K562 (cell line): Measurements from ENCODE around the gene UBE2S. TPM values are rescaled to one million over a fixed set of nuclear protein-coding genes. Genes with fewer than 3 reads are reported as not detected.

Source experiments
- ATF6 ChIP-seq: sonication (generic); formaldehyde crosslinking; IDR thresholded peaks from 2 replicates; pipeline ENCODE4 v1.4.0; 2020; ENCODE audit warnings: mild to moderate bottlenecking, missing genetic modification reagents
- EWSR1 ChIP-seq: fragments of 450-650 bp; IDR thresholded peaks from 2 replicates; pipeline ENCODE4 v1.6.1; 2018; ENCODE audit warnings: borderline replicate concordance, mild to moderate bottlenecking, low read depth, moderate library complexity; ENCODE audit not compliant: partially characterized antibody
- FOXJ2 ChIP-seq: fragments of 200-800 bp; sonication (Bioruptor generic); IDR thresholded peaks from 2 replicates; pipeline ENCODE4 v1.6.1; 2016; ENCODE audit warnings: missing genetic modification characterization, missing compliant biosample characterization
- GTF2A2 ChIP-seq: IDR thresholded peaks from 2 replicates; pipeline ENCODE4 v1.6.1; 2016; ENCODE audit warnings: mild to moderate bottlenecking, missing genetic modification characterization, missing compliant biosample characterization
- HEY1 ChIP-seq: fragments of 250-450 bp; sonication (Bioruptor Pico); IDR thresholded peaks from 2 replicates; pipeline ENCODE4 v1.5.0; 2020; ENCODE audit warnings: mild to moderate bottlenecking, moderate library complexity, borderline replicate concordance
- KLF16 ChIP-seq: IDR thresholded peaks from 2 replicates; pipeline ENCODE4 v1.6.1; 2016; ENCODE audit warnings: antibody characterized with exemption
- NFE2 ChIP-seq: IDR thresholded peaks from 2 replicates; pipeline ENCODE4 v1.6.1; 2014; ENCODE audit warnings: antibody characterized with exemption, low read depth
- PRPF4 ChIP-seq: fragments of 200-400 bp; formaldehyde crosslinking; IDR thresholded peaks from one replicate; pipeline ENCODE4 v1.6.1; 2017; ENCODE audit warnings: low read length, low read depth, mild to moderate bottlenecking; ENCODE audit not compliant: insufficient read depth, poor library complexity, severe bottlenecking
- RBBP5 ChIP-seq: fragments of 200-600 bp; sonication (generic); IDR thresholded peaks from 2 replicates; pipeline ENCODE4 v1.6.1; 2012; ENCODE audit warnings: borderline replicate concordance, mild to moderate bottlenecking, low read length, control low read depth, inconsistent platforms; ENCODE audit not compliant: insufficient read depth, poor library complexity, severe bottlenecking
- RBM14 ChIP-seq: fragments of 200-400 bp; formaldehyde crosslinking; IDR thresholded peaks from 2 replicates; pipeline ENCODE4 v1.6.1; 2018; ENCODE audit warnings: low read depth, mild to moderate bottlenecking, low read length, moderate library complexity, borderline replicate concordance; ENCODE audit not compliant: insufficient read depth
- SMARCA5 ChIP-seq: fragments of 450-650 bp; IDR thresholded peaks from 2 replicates; pipeline ENCODE4 v1.6.1; 2016
- ZBTB11 ChIP-seq, 3 experiments: fragments of 200-800 bp in 1 of 3; fragments of 250-450 bp in 1 of 3; fragments of 450-650 bp in 1 of 3; sonication (Bioruptor Pico) in 1 of 3; sonication (Bioruptor generic) in 1 of 3; formaldehyde crosslinking in 1 of 3; IDR thresholded peaks; 2 replicates each; pipeline versions ENCODE4 v1.6.1 to v1.8.0; 2016 to 2022; ENCODE audit warnings: mild to moderate bottlenecking in 2 of 3, missing genetic modification characterization in 2 of 3, missing compliant biosample characterization in 1 of 3, moderate library complexity in 1 of 3
- ZBTB7A ChIP-seq: IDR thresholded peaks from 2 replicates; pipeline ENCODE4 v1.6.1; 2011; ENCODE audit warnings: low read depth, mild to moderate bottlenecking, low read length, moderate library complexity, borderline replicate concordance; ENCODE audit not compliant: control insufficient read depth
- ZNF79 ChIP-seq: fragments of 250-450 bp; sonication (Bioruptor Pico); IDR thresholded peaks from 2 replicates; pipeline ENCODE4 v1.4.0; 2020; ENCODE audit warnings: low read depth, mild to moderate bottlenecking, moderate library complexity
- polyA plus RNA-seq, 8 experiments: library from polyadenylated mRNA; depleted of rRNA in 4 of 8; stranded (reverse) in 5 of 8; unstranded in 3 of 8; fragments of >200 nt; fragmentation: Nextera tagmentation in 2 of 8; fragmentation: Illumina TruSeq in 1 of 8; extraction: Ambion mirVana in 2 of 8; extraction: Trizol in 1 of 8; gene quantifications; 2 replicates each; pipeline versions ENCODE4 v1.2.1 to v1.2.3, GENCODE V29; 2011 to 2014; ENCODE audit warnings: inconsistent platforms in 1 of 8, missing spikeins in 1 of 8
- total RNA-seq, 7 experiments: library from RNA; depleted of rRNA in 6 of 7; stranded (reverse); fragments of >200 nt in 6 of 7; fragmentation: Illumina TruSeq in 2 of 7; extraction: Trizol in 2 of 7; gene quantifications; 2 replicates each; pipeline versions ENCODE4 v1.2.1 to v1.2.3, GENCODE V29; 2011 to 2021; ENCODE audit warnings: low replicate concordance in 1 of 7
- TF ChIP-seq, protein P1 (sequence below), 2 experiments: IDR thresholded peaks; 2 replicates each; pipeline ENCODE4 v1.6.1; 2012; ENCODE audit warnings: improper control_type of control experiment in 2 of 2, low read depth in 2 of 2, low read length in 2 of 2, borderline replicate concordance in 1 of 2

The UBE2S gene
- total and polyA plus RNA-seq, 9 of the 15 experiments (the other 6 are each of a cell fraction or from before 2014, with no cell fraction given): 1.5 to 1,305 (median 157) TPM

- TF ChIP-seq PRPF4: peak; percentile 79
- no peak for TF ChIP-seq HEY1 (CRISPR knock-in tag)
- no peak for TF ChIP-seq FOXJ2 (tag)
- 0 out of 2 replicates have a peak, but pooled peaks have one; percentile 64 for TF ChIP-seq SMARCA5
- peak in 1 of 3 experiments; percentile 81; a peak in 2 of 6 replicates for TF ChIP-seq ZBTB11 (CRISPR knock-in tag; IDR thresholded peaks at IDR 0.05)
- peak; percentile 29; the same call in 1 of the 2 replicates for TF ChIP-seq ATF6
- no peak for TF ChIP-seq RBM14
- peak; percentile 76 for TF ChIP-seq RBBP5
- no peak for TF ChIP-seq ZNF79
- TF ChIP-seq, protein P1, sequence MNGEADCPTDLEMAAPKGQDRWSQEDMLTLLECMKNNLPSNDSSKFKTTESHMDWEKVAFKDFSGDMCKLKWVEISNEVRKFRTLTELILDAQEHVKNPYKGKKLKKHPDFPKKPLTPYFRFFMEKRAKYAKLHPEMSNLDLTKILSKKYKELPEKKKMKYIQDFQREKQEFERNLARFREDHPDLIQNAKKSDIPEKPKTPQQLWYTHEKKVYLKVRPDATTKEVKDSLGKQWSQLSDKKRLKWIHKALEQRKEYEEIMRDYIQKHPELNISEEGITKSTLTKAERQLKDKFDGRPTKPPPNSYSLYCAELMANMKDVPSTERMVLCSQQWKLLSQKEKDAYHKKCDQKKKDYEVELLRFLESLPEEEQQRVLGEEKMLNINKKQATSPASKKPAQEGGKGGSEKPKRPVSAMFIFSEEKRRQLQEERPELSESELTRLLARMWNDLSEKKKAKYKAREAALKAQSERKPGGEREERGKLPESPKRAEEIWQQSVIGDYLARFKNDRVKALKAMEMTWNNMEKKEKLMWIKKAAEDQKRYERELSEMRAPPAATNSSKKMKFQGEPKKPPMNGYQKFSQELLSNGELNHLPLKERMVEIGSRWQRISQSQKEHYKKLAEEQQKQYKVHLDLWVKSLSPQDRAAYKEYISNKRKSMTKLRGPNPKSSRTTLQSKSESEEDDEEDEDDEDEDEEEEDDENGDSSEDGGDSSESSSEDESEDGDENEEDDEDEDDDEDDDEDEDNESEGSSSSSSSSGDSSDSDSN (IDR thresholded peaks at IDR 0.05; ENCODE audit: borderline replicate concordance in 1 of 2, low read depth in 2 of 2, low read length in 2 of 2): 0 out of 4 replicates have a peak, but pooled peaks of 1 of the 2 experiments have one; percentile 44
- no peak for TF ChIP-seq KLF16
- peak; percentile 64; the same call in 1 of the 2 replicates for TF ChIP-seq GTF2A2
- no peak for TF ChIP-seq EWSR1
- TF ChIP-seq NFE2: 0 out of 2 replicates have a peak, but pooled peaks have one; percentile 15
- peak; percentile 15; the same call in 1 of the 2 replicates for TF ChIP-seq ZBTB7A
Measured at GRCh38 chr19:55385724-55386492, 21.7 kb downstream of the UBE2S start, which contains the start of gene RPL28 (continued).
